Calu3 (cell line): ENCODE data around the gene NKTR. TPM values are rescaled to one million over a fixed set of nuclear protein-coding genes. Genes with fewer than 3 reads are reported as not detected.

Source experiments
- BruUV-seq: library from RNA; stranded (reverse); fragments of 400-500 nt; replicated peaks from 2 replicates; lab custom pipeline; 2021; lab: Mats Ljungman, UMichigan
- CTCF ChIA-PET: fragments of 300-600 bp; sonication (Branson Sonifier 250); formaldehyde crosslinking; loops from one replicate; lab custom pipeline; 2022; ENCODE audit warnings: antibody characterized with exemption; lab: Charles Lee
- DNase-seq: peaks from one replicate; pipeline ENCODE4 v3.0.0; 2022
- H3K27ac Mint-ChIP-seq: one replicate; pipeline ENCODE4 v1.8.0; 2022; ENCODE audit warnings: mixed read lengths; ENCODE audit not compliant: unreplicated experiment
- H3K27me3 Mint-ChIP-seq: one replicate; pipeline ENCODE4 v1.8.0; 2022; ENCODE audit warnings: mixed read lengths; ENCODE audit not compliant: unreplicated experiment
- H3K36me3 Mint-ChIP-seq: one replicate; pipeline ENCODE4 v1.8.0; 2022; ENCODE audit warnings: mild to moderate bottlenecking, moderate library complexity, mixed read lengths; ENCODE audit not compliant: insufficient read depth, unreplicated experiment
- H3K4me1 Mint-ChIP-seq: one replicate; pipeline ENCODE4 v1.8.0; 2022; ENCODE audit warnings: mild to moderate bottlenecking, low read depth, mixed read lengths; ENCODE audit not compliant: unreplicated experiment
- H3K4me3 Mint-ChIP-seq: one replicate; pipeline ENCODE4 v1.8.0; 2022; ENCODE audit warnings: mild to moderate bottlenecking, low read depth, moderate library complexity, mixed read lengths; ENCODE audit not compliant: unreplicated experiment
- H3K9me3 Mint-ChIP-seq: one replicate; pipeline ENCODE4 v1.8.0; 2022; ENCODE audit warnings: low read depth, mixed read lengths; ENCODE audit not compliant: unreplicated experiment
- intact Hi-C: fragments of 100-400 bp; cut with micrococcal nuclease; formaldehyde crosslinking; loops from one replicate; pipeline ENCODE4 v1.10.0; 2022; ENCODE audit not compliant: unreplicated experiment
- total RNA-seq: library from RNA; stranded (reverse); gene quantifications from 2 replicates; pipeline ENCODE4 v1.2.3, GENCODE V29; 2022
- TF ChIP-seq, protein P1 (sequence below): fragments of 200-600 bp; IDR thresholded peaks from one replicate; pipeline ENCODE4 v1.8.0; 2022; ENCODE audit warnings: antibody characterized with exemption; ENCODE audit not compliant: unreplicated experiment

The NKTR gene
- total RNA-seq, 1 experiment from 2014 or later, result 70.0 TPM

- H3K36me3 Mint-ChIP-seq, result no peaks in the 10 kb centered on the region
- DNase-seq, result no peak
- TF ChIP-seq, protein P1, sequence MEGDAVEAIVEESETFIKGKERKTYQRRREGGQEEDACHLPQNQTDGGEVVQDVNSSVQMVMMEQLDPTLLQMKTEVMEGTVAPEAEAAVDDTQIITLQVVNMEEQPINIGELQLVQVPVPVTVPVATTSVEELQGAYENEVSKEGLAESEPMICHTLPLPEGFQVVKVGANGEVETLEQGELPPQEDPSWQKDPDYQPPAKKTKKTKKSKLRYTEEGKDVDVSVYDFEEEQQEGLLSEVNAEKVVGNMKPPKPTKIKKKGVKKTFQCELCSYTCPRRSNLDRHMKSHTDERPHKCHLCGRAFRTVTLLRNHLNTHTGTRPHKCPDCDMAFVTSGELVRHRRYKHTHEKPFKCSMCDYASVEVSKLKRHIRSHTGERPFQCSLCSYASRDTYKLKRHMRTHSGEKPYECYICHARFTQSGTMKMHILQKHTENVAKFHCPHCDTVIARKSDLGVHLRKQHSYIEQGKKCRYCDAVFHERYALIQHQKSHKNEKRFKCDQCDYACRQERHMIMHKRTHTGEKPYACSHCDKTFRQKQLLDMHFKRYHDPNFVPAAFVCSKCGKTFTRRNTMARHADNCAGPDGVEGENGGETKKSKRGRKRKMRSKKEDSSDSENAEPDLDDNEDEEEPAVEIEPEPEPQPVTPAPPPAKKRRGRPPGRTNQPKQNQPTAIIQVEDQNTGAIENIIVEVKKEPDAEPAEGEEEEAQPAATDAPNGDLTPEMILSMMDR, result no peak
- H3K4me3 Mint-ChIP-seq, result no peak overlapping the region
- H3K9me3 Mint-ChIP-seq, result no peaks in the 10 kb centered on the region
- BruUV-seq, result no TSS peak
- intact Hi-C loops, result no loop called here
- no peak overlapping the region for H3K27ac Mint-ChIP-seq
- H3K27me3 Mint-ChIP-seq, result no peaks in the 10 kb centered on the region
- peaks cover 6% of the 10 kb centered on the region for H3K4me1 Mint-ChIP-seq
- CTCF ChIA-PET, result no interaction called here
Observed at GRCh38 chr3:42680806-42681205, 80.3 kb downstream of the NKTR start.

DNA sequence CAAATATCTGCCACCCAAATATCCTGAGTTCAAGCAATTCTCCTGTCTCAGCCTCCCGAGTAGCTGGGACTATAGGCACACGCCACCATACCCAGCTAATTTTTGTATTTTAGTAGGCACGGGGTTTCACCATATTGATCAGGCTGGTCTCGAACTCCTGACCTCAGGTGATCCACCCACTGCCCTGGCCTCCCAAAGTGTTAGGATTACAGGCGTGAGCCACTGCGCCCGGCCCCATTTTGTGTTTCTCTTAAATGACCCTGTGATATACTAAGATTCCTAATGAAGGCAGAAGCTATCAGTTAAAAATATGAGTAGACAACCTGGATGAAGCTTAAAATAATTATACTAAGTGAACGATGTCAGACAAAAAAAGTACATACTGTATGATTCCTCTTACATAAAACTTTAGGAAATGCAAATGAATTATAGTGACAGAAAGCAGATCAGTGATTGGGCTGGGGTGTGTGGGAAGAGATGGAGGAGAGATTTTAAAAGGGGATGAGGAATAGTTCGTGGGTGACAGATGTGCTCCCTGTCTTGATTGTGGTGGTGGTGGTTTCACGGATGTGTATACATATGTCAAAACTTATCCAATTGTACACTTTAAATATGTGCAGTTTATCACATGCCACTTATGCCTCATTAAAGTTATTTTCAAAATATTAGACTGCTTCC lies 81.0 kb downstream of the NKTR start:
- Mint-ChIP-seq H3K9me3 (no peaks in the 10 kb centered on the region), H3K36me3 (no peaks in the 10 kb centered on the region), H3K27me3 (no peaks in the 10 kb centered on the region), H3K27ac (no peak overlapping the region), H3K4me3 (no peak overlapping the region), H3K4me1 (peaks cover 6% of the 10 kb centered on the region)
- DNase-seq, result no peak
- CTCF ChIA-PET, result no interaction called here
- TF ChIP-seq, protein P1, result no peak
- no TSS peak for BruUV-seq
- intact Hi-C loops, result no loop called here

- CTCF ChIA-PET, result no interaction called here
Observed at GRCh38 chr3:42682301-42683070, 82.0 kb downstream of the NKTR start.

DNA sequence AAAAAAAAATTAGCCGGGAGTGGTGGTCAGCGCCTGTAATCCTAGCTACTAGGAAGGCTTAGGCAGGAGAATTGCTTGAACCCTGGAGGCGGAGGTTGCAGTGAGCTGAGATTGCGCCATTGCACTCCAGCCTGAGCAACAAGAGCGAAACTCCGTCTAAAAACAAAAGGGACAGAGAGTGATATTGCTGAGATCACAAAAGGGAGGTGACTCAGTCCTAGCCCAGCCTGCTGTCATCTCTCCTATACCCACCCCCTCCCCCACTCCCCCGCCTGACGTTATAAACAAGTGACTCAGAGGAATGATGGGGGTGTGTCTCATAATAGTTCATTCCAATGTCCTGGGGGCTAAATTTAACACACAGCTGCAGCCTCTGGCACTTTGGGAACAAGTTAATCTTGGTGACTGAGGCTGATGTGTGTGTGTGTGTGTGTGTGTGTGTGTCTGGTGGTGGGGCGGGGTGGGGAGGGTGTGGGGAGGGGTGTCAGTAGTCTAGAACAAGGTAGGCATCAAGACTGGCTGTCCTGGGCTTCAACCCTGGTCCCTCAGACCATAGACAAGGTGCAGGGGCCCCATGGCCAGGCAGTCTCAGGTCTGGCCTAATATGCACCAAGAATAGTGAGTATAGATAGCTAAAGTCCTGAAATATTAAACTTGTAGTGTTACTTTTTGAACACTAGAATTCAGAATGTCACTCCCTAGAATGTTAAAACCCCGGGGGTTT lies 83.6 kb downstream of the NKTR start:
- Mint-ChIP-seq H3K4me1 (peaks cover 6% of the 10 kb centered on the region), H3K36me3 (no peaks in the 10 kb centered on the region), H3K9me3 (no peaks in the 10 kb centered on the region), H3K27me3 (peaks cover 4% of the 10 kb centered on the region), H3K4me3 (no peak overlapping the region), H3K27ac (no peak overlapping the region)
- CTCF ChIA-PET, result interaction anchor here (0.6 to 1.0 kb wide), 8 partner anchors 9 to 1500 kb away, joined by 3 to 6 read pairs (median 3); partner anchors contain the start of gene SEC22C
- DNase-seq, result peak; percentile 56
- TF ChIP-seq, protein P1, result no peak
- no TSS peak for BruUV-seq
- intact Hi-C loops, result no loop called here

More at GRCh38 chr3:42682301-42683070, 82.0 kb downstream of the NKTR start:
- no TSS peak for BruUV-seq
- H3K27ac Mint-ChIP-seq, result no peak overlapping the region
- H3K36me3 Mint-ChIP-seq, result no peaks in the 10 kb centered on the region
- H3K27me3 Mint-ChIP-seq, result no peaks in the 10 kb centered on the region
- no peak for DNase-seq
- intact Hi-C loops, result no loop called here
- no peak overlapping the region for H3K4me3 Mint-ChIP-seq
- no peaks in the 10 kb centered on the region for H3K9me3 Mint-ChIP-seq
- TF ChIP-seq, protein P1, result no peak
- H3K4me1 Mint-ChIP-seq, result peaks cover 6% of the 10 kb centered on the region
